HG03097 (cell line): ENCODE results near the gene CNGA1.

Experiments
- ATAC-seq: cut with Tn5 transposase; IDR thresholded peaks from one replicate; pipeline ENCODE4 v1.9.1; 2021; ENCODE audit not compliant: unreplicated experiment, low FRiP score

CNGA1 gene

DNA sequence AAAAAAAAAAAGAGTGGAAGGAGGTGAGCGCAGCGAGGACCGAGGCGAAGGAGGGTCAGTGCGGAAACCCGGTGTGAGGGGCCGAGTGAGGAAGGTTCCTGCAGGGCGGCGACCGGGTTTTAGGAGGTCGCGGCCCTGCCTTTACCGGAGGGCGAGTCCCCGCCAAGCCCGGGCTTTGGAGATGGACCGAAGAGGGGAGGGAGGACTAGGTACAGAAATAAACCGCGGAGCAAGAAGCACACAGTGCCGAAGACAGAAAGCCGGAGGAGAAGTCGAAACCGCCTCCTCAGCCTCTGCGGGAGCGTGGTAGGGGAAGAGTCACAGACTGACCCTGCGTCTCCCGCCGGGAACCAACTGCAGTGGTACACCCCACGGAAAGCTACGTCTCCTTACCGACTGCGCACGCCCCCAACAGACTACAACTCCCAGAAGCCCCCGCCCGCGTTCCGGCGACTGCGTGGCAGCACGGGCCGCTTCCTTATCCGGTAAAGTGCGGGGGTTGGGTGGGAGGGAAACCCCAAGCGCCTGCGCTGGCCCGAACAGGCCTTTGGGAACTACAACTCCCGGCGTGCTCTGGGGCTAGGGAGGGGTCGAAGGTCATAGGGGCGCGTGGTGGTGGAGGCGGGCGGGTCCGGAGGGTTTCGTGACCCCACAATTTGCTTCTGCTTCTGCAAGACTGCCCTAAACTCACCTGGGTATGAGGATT lies 102.1 kb downstream of the CNGA1 start, which contains the start of gene NFXL1:
Gene NFXL1, minus strand, starts transcription at position 364 of the 706 bp plus-strand sequence. CDS start 380 bp downstream, outside the sequence.
- peak; percentile 98 for ATAC-seq

DNA sequence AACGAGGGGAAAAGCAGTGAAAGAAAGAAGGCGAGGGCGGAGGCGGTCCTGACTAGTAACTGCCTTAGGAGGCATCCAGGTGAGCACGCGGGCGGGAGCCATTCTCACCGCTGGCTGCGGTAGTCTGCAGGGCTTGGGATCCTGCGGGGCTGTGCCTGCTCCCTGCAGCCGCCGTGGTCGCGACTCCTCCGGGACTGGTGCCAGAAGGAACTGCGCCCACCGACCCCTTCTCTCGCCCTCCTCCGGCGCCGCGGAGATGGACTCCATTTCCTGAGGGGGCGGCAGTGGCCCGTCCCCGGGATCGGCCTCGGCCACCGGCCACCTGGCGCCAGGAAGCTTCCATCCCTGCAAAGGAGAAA lies 102.6 kb downstream of the CNGA1 start:
- peak; percentile 26 for ATAC-seq

DNA sequence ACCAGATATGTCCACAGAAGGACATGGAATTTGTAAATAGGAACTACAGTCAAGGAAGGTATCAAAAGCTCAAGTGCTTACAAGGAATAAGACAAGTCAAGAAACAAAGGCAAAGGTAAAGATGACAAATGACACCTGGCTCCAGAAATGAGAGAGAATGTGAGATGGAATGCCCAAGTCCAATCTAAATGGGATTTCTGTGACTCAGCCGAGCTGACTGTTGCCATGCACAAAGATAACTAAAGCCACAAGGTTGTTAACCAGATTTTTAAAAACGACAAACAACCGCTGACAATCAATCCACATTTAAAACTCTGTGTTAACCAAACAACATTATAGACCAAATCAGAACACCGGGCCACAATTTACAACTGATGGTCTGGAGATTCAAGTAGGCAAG lies 103.2 kb downstream of the CNGA1 start:
- no peak for ATAC-seq

DNA sequence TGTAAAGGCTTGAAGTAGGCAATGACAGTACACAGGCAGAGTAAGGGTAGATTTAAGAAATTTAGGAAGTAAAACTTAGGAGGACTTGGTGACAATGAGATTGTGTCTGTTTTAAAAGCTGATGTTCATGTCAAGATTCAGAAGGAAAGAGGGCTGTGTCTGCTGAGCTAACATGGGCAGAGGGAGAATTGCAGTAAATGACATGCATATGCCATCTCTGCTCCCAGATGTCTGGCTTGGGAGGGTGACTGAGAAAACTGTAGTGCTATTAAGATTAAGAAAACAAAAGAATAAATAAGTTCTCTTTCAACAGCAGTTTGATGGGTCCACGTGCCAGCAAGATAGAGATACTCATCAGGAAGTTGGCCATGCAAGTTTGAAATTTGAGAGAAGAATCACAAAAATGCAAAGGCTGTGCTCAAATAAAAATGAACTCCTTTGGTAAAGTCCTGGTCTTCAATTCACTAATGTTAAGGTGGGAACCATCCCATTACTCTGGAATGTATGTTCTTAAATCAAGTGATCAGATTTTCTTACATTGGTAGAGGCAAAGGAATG lies 109.3 kb downstream of the CNGA1 start:
- ATAC-seq = no peak

DNA sequence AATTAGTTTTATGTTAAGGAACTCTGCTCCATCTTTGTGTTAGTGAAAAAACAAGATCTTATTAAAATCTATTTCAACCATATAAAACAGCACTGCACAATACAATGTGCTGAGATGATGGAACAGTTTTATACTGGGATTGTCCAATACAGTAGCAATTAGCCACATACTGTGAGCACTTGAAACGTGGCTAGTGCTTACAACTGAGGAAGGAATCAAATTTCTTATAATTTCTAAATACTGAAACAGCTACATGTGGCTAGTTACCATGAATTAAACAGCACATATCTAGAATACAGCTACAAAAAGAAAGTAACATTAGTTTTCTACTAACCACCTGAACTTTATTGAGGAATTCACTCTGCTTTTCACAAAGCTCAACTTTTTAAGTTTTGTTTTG lies 116.8 kb downstream of the CNGA1 start:
- no peak for ATAC-seq

DNA sequence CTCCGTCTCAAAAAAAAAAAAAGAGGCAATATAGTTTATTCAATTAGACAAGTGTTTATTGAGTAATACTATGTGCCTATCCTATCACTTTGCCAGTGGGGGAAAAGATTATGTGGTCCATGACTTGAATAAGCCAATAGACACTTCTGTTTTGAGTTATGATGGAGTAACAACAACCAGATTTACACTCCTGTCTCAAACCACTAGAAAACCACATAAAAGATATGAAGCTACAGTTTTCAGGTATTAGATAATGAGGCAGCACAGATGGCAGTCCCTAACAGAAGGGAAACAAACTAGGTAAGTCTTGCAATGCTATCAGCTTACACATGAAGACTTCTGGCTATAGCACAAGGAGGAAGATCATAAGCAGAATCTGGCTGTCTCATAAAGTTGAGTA lies 124.6 kb downstream of the CNGA1 start:
- ATAC-seq = no peak
